Hepatocyte (in vitro differentiated cells): ENCODE results near the gene GSTT2.
"Not testable (repeated sequence)": the region's sequence is repeated elsewhere in the genome, so short reads cannot be mapped to it uniquely, and the experiment has no call there.

Experiments used
- EZH2phosphoT487 ChIP-seq: fragments of 200-600 bp; sonication (generic); IDR thresholded peaks from one replicate; pipeline ENCODE4 v1.6.1; 2018; ENCODE audit warnings: antibody characterized with exemption, mild to moderate bottlenecking, low read depth, moderate library complexity; ENCODE audit not compliant: unreplicated experiment, severe bottlenecking
- TF ChIP-seq, protein P1 (sequence below): fragments of 200-600 bp; sonication (generic); IDR thresholded peaks from 2 replicates; pipeline ENCODE4 v1.5.1; 2016; ENCODE audit warnings: antibody characterized with exemption, mild to moderate bottlenecking; ENCODE audit not compliant: poor library complexity

DNA sequence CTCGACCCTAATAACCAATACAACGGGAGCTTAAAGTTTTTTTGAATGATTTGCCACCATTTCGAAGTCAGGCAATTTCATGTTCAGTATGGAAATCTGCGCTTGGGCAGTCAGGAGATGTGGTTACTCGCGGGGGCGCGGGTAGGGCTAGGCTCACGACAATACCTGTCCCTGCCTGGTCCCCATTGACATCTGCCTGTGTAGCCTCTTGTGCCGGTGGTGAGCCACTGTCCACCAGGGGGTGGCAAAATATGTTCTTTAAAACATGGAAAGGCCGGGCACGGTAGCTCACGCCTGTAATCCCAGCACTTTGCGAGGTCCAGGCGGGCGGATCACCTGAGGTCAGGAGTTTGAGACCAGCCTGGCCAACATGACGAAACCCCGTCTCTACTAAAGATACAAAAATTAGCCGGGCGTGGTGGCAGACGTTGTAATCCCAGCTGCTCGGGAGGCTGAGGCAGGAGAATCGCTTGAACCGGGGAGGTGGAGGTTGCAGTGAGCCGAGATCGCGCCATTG is 5.0 kb upstream of the GSTT2 start:
- TF ChIP-seq, protein P1, sequence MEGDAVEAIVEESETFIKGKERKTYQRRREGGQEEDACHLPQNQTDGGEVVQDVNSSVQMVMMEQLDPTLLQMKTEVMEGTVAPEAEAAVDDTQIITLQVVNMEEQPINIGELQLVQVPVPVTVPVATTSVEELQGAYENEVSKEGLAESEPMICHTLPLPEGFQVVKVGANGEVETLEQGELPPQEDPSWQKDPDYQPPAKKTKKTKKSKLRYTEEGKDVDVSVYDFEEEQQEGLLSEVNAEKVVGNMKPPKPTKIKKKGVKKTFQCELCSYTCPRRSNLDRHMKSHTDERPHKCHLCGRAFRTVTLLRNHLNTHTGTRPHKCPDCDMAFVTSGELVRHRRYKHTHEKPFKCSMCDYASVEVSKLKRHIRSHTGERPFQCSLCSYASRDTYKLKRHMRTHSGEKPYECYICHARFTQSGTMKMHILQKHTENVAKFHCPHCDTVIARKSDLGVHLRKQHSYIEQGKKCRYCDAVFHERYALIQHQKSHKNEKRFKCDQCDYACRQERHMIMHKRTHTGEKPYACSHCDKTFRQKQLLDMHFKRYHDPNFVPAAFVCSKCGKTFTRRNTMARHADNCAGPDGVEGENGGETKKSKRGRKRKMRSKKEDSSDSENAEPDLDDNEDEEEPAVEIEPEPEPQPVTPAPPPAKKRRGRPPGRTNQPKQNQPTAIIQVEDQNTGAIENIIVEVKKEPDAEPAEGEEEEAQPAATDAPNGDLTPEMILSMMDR = not testable (repeated sequence)
- not testable (repeated sequence) for TF ChIP-seq EZH2phosphoT487
